GM23338 (cell line): ENCODE measurements around the gene PITPNC1. TPM values are rescaled to one million over a fixed set of nuclear protein-coding genes. Genes with fewer than 3 reads are reported as not detected.
A peak's percentile ranks its signal among the peaks of the same experiment; 100 is the strongest.

Experiments used
- ATAC-seq: fragments of 200-7000 bp; cut with Tn5 transposase; 3 replicates; pipeline ENCODE4 v1.9.1; 2020
- DNase-seq: peaks from one replicate; pipeline ENCODE4 v3.0.0-alpha.2; 2015; ENCODE audit warnings: low spot score
- H2AFZ ChIP-seq: fragments of 200-600 bp; sonication (generic); 2 replicates; pipeline ENCODE4 v1.8.0; 2016; ENCODE audit warnings: antibody characterized with exemption, mild to moderate bottlenecking, moderate library complexity
- H3F3A ChIP-seq: fragments of 200-600 bp; sonication (generic); replicated peaks from 2 replicates; pipeline ENCODE4 v1.8.0; 2017; ENCODE audit warnings: antibody characterized with exemption, mixed run types, low read depth
- H3K27ac ChIP-seq: fragments of 200-600 bp; sonication (generic); 2 replicates; pipeline ENCODE4 v1.6.1; 2016; ENCODE audit warnings: low read depth
- H3K27me3 ChIP-seq: fragments of 200-600 bp; sonication (generic); 2 replicates; pipeline ENCODE4 v1.8.0; 2016; ENCODE audit warnings: mild to moderate bottlenecking, mixed run types, moderate library complexity; ENCODE audit not compliant: insufficient read depth
- H3K36me3 ChIP-seq: fragments of 200-600 bp; sonication (generic); 2 replicates; pipeline ENCODE4 v1.8.0; 2016; ENCODE audit warnings: mild to moderate bottlenecking; ENCODE audit not compliant: insufficient read depth
- H3K4me1 ChIP-seq: fragments of 200-600 bp; sonication (generic); 2 replicates; pipeline ENCODE4 v1.8.0; 2016; ENCODE audit warnings: mild to moderate bottlenecking, moderate library complexity; ENCODE audit not compliant: insufficient read depth
- H3K4me2 ChIP-seq: fragments of 200-600 bp; sonication (generic); 2 replicates; pipeline ENCODE4 v1.7.1; 2017; ENCODE audit warnings: mixed run types
- H3K4me3 ChIP-seq: fragments of 200-600 bp; sonication (generic); 2 replicates; pipeline ENCODE4 v1.6.1; 2016; ENCODE audit warnings: mixed run types
- H3K79me2 ChIP-seq: fragments of 200-600 bp; sonication (generic); replicated peaks from 2 replicates; pipeline ENCODE4 v1.8.0; 2017; ENCODE audit warnings: mild to moderate bottlenecking; ENCODE audit not compliant: insufficient read depth
- H3K9me2 ChIP-seq: fragments of 200-600 bp; sonication (generic); 2 replicates; pipeline ENCODE4 v1.8.0; 2017; ENCODE audit not compliant: insufficient read depth
- H4K20me1 ChIP-seq: fragments of 200-600 bp; sonication (generic); replicated peaks from 2 replicates; pipeline ENCODE4 v1.8.0; 2017; ENCODE audit warnings: mild to moderate bottlenecking; ENCODE audit not compliant: insufficient read depth
- H3K27ac Mint-ChIP-seq: 2 replicates; pipeline ENCODE4 v1.8.0; 2020; ENCODE audit warnings: inconsistent platforms, mild to moderate bottlenecking, moderate library complexity, mixed read lengths
- H3K27me3 Mint-ChIP-seq: 3 replicates; pipeline ENCODE4 v1.8.0; 2022; ENCODE audit warnings: low read depth, mild to moderate bottlenecking, moderate library complexity, mixed read lengths, inconsistent platforms; ENCODE audit not compliant: insufficient read depth, poor library complexity
- H3K36me3 Mint-ChIP-seq: 3 replicates; pipeline ENCODE4 v1.8.0; 2021; ENCODE audit warnings: low read depth, mild to moderate bottlenecking, inconsistent platforms, moderate library complexity, mixed read lengths
- H3K4me1 Mint-ChIP-seq: 3 replicates; pipeline ENCODE4 v1.8.0; 2020; ENCODE audit warnings: mild to moderate bottlenecking, inconsistent platforms, mixed read lengths
- H3K4me3 Mint-ChIP-seq: 3 replicates; pipeline ENCODE4 v1.8.0; 2021; ENCODE audit warnings: moderate library complexity, mild to moderate bottlenecking, inconsistent platforms, mixed read lengths
- H3K9me3 Mint-ChIP-seq: 3 replicates; pipeline ENCODE4 v1.8.0; 2020; ENCODE audit warnings: moderate library complexity, mild to moderate bottlenecking, inconsistent platforms, mixed read lengths
- CTCF ChIP-seq, 2 experiments: fragments of 200-600 bp in 1 of 2; sonication (generic) in 1 of 2; conservative IDR thresholded peaks; 2 replicates each; pipeline versions ENCODE4 v1.5.1 to v1.6.1; 2016 to 2017; ENCODE audit warnings: antibody characterized with exemption in 2 of 2, low read depth in 2 of 2, mild to moderate bottlenecking in 2 of 2, moderate library complexity in 1 of 2
- EZH2phosphoT487 ChIP-seq: fragments of 200-600 bp; sonication (generic); IDR thresholded peaks from one replicate; pipeline ENCODE4 v1.8.1; 2018; ENCODE audit warnings: antibody characterized with exemption; ENCODE audit not compliant: unreplicated experiment
- NANOG ChIP-seq: IDR thresholded peaks from 2 replicates; pipeline ENCODE4 v1.6.1; 2016; ENCODE audit warnings: antibody characterized with exemption, borderline replicate concordance
- POLR2AphosphoS5 ChIP-seq: IDR thresholded peaks from 2 replicates; pipeline ENCODE4 v1.6.1; 2016; ENCODE audit warnings: antibody characterized with exemption, low read depth
- REST ChIP-seq: IDR thresholded peaks from one replicate; pipeline ENCODE4 v1.6.1; 2018; ENCODE audit warnings: antibody characterized with exemption; ENCODE audit not compliant: unreplicated experiment
- ZNF114 ChIP-seq: fragments of 250-450 bp; sonication (Bioruptor Pico); IDR thresholded peaks from 2 replicates; pipeline ENCODE4 v1.5.0; 2020; ENCODE audit warnings: mild to moderate bottlenecking, moderate library complexity
- ZNF462 ChIP-seq: fragments of 250-450 bp; sonication (Bioruptor Pico); IDR thresholded peaks from 2 replicates; pipeline ENCODE4 v1.5.0; 2020; ENCODE audit warnings: mild to moderate bottlenecking, moderate library complexity
- polyA plus RNA-seq: library from polyadenylated mRNA; unstranded; fragments of >200 nt; fragmentation: Nextera tagmentation; extraction: Ambion mirVana; gene quantifications from 2 replicates; pipeline ENCODE4 v1.2.1, GENCODE V29; 2016
- total RNA-seq: library from RNA; depleted of rRNA; stranded (reverse); fragments of >200 nt; shearing (Covaris generic); gene quantifications from 2 replicates; pipeline ENCODE4 v1.2.3, GENCODE V29; 2014
- TF ChIP-seq, protein P1 (sequence below): IDR thresholded peaks from 2 replicates; pipeline ENCODE4 v1.6.1; 2016; ENCODE audit warnings: antibody characterized with exemption

The PITPNC1 gene
- total and polyA plus RNA-seq, 2 experiments from 2014 or later = 23.0 to 32.6 TPM

DNA sequence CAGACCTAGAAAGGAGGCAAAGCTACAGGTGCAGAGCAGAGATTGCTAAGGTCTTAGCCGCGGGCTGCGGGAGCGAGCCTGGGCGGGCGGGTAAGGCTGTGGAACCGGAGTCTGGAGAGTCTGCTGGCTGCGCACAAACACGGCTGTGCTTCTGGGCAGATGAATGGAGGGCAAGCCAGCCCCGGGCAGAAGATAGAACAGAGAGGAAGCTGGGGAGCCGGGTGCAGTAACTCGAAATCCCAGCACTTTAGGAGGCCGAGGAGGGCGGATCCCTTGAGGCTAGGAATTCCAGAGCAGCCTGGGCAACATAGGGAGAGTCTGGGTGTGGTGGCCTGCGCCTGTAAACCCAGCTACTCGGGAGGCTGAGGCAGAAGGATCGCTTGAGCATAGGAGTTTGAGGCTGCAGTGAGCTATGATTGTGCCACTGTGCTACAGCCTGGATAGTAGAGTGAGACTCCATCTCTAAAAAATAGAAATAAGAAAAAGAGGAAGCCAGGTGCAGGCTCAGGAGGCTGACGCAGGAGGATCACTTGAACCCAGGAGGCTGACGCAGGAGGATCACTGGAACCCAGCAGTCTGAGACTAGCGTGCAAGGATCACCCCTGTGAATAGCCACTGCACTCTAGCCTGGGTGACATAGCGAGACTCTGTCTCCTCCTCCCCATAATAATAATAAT lies 56.3 kb downstream of the PITPNC1 start (continued):
- TF ChIP-seq ZNF462 (CRISPR knock-in tag) (no peak), POLR2AphosphoS5 (no peak), EZH2phosphoT487 (no peak), NANOG (no peak)
- TF ChIP-seq, protein P1, sequence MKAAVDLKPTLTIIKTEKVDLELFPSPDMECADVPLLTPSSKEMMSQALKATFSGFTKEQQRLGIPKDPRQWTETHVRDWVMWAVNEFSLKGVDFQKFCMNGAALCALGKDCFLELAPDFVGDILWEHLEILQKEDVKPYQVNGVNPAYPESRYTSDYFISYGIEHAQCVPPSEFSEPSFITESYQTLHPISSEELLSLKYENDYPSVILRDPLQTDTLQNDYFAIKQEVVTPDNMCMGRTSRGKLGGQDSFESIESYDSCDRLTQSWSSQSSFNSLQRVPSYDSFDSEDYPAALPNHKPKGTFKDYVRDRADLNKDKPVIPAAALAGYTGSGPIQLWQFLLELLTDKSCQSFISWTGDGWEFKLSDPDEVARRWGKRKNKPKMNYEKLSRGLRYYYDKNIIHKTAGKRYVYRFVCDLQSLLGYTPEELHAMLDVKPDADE = no peak

DNA sequence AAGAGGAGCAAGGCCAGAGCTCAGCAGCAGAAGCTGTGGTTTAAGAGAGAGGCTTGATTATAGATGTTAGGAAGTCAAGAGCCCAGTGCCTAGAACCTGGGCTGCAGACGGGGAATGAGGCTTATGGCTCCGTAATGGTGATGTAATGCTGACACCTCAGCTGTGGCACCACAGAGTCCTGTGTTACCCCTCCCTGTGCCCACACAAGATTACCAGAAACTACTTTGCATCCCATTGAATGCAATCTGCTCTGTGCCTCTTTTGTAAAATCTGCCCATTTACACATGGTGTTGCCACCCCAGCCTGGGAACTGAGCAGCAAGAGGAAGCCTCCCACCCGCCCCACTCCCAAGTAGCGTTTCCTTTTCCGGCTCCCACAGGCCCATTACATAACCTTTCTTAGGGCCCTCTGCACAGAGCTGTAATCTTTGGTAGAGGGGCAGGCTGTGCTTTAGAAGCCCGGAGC lies 57.0 kb downstream of the PITPNC1 start:
- no peak; the same call in 2 of the 3 replicates for ATAC-seq
- no peak overlapping the region for H3K27ac ChIP-seq

More for the DNA sequence above, 57.0 kb downstream of the PITPNC1 start:
- H3K4me1 Mint-ChIP-seq = peaks cover 12% of the 10 kb centered on the region
- peaks cover 87% of the 10 kb centered on the region for H3K79me2 ChIP-seq
- H3K27me3 Mint-ChIP-seq = peaks cover 10% of the 10 kb centered on the region
- no peak overlapping the region for H2AFZ ChIP-seq
- H3K27ac Mint-ChIP-seq = peak overlapping the region; percentile 50; the same call in 1 of the 2 replicates
- H3K4me3 Mint-ChIP-seq = no peak overlapping the region
- H3K4me1 ChIP-seq = peaks cover 15% of the 10 kb centered on the region
- H3K9me2 ChIP-seq = no peaks in the 10 kb centered on the region
- no peak for DNase-seq
- TF ChIP-seq POLR2AphosphoS5 (no peak), REST (no peak), ZNF114 (CRISPR knock-in tag) (no peak), CTCF (conservative IDR thresholded peaks at IDR 0.05; ENCODE audit: low read depth in 2 of 2) (no peak)
- H3K36me3 Mint-ChIP-seq = no peaks in the 10 kb centered on the region; the same call in 2 of the 3 replicates
- H3K9me3 Mint-ChIP-seq = no peaks in the 10 kb centered on the region; the same call in 2 of the 3 replicates
- 0 out of 2 replicates have a peak, but pooled peaks cover 2% of the 10 kb centered on the region for H3F3A ChIP-seq
- no peak overlapping the region for H3K4me3 ChIP-seq
- no peak overlapping the region for H3K4me2 ChIP-seq
- no peaks in the 10 kb centered on the region for H3K36me3 ChIP-seq
- H4K20me1 ChIP-seq = 0 out of 2 replicates have a peak, but pooled peaks cover 10% of the 10 kb centered on the region
- H3K27me3 ChIP-seq = no peaks in the 10 kb centered on the region
